Subcutaneous abdominal adipose tissue (tissue), 5 donors: ENCODE measurements around the gene CCDC50.

Experiments used
- H3K27ac ChIP-seq: one replicate; pipeline ENCODE4 v1.7.0; 2013; ENCODE audit warnings: low read depth, mild to moderate bottlenecking, inconsistent platforms, low read length, moderate library complexity
- H3K27me3 ChIP-seq, 5 donors: one replicate each; pipeline ENCODE4 v1.7.0; 2013; ENCODE audit warnings: low read length in 5 of 5, inconsistent platforms in 1 of 5; ENCODE audit not compliant: control insufficient read depth in 5 of 5, insufficient read depth in 4 of 5
- H3K36me3 ChIP-seq, 5 donors: one replicate each; pipeline ENCODE4 v1.7.0; 2013; ENCODE audit warnings: low read length in 5 of 5; ENCODE audit not compliant: control insufficient read depth in 5 of 5, insufficient read depth in 5 of 5
- H3K4me1 ChIP-seq, 5 donors: one replicate each; pipeline ENCODE4 v1.7.0; 2013; ENCODE audit warnings: low read length in 5 of 5, mild to moderate bottlenecking in 3 of 5, moderate library complexity in 1 of 5; ENCODE audit not compliant: control insufficient read depth in 5 of 5, insufficient read depth in 5 of 5
- H3K4me3 ChIP-seq, 5 donors: one replicate each; pipeline ENCODE4 v1.7.0; 2013; ENCODE audit warnings: low read length in 5 of 5, low read depth in 1 of 5
- H3K9ac ChIP-seq, 5 donors: one replicate each; pipeline ENCODE4 v1.7.0; 2013; ENCODE audit warnings: low read length in 5 of 5, mild to moderate bottlenecking in 4 of 5, moderate library complexity in 3 of 5
- H3K9me3 ChIP-seq, 5 donors: one replicate each; pipeline ENCODE4 v1.7.0; 2013; ENCODE audit warnings: low read length in 5 of 5; ENCODE audit not compliant: control insufficient read depth in 5 of 5
- donor health status: healthy.
- donor health status: healthy.
- donor health status: healthy.
- donor health status: healthy.
- donor health status: healthy.

The CCDC50 gene

GRCh38 chr3:191387441-191388077 lies 58.4 kb downstream of the CCDC50 start:
- H3K9me3 ChIP-seq = no peaks in the 10 kb centered on the region
- no peaks in the 10 kb centered on the region for H3K27me3 ChIP-seq
- no peak overlapping the region for H3K9ac ChIP-seq
- H3K27ac ChIP-seq = peak overlapping the region; percentile 38
- H3K4me3 ChIP-seq = no peak overlapping the region
- H3K36me3 ChIP-seq = peaks cover 23 to 46% (median 28%) of the 10 kb centered on the region in 5 donors
- H3K4me1 ChIP-seq = peaks cover 0 to 13% (median 6%) of the 10 kb centered on the region in 5 donors

- peaks cover 0 to 2% (median 0%) of the 10 kb centered on the region in 5 donors for H3K4me1 ChIP-seq
- no peaks in the 10 kb centered on the region for H3K9me3 ChIP-seq
- H3K36me3 ChIP-seq = peaks cover 22 to 41% (median 33%) of the 10 kb centered on the region in 5 donors
- no peaks in the 10 kb centered on the region for H3K27me3 ChIP-seq
- no peak overlapping the region for H3K4me3 ChIP-seq
- no peak overlapping the region for H3K9ac ChIP-seq
- peak overlapping the region; percentile 25 for H3K27ac ChIP-seq
Measured at GRCh38 chr3:191388823-191389222, 59.6 kb downstream of the CCDC50 start.

- Histone ChIP-seq H3K4me3 (no peak overlapping the region), H3K36me3 (peaks cover 19 to 49% (median 43%) of the 10 kb centered on the region in 5 donors), H3K4me1 (no peaks in the 10 kb centered on the region), H3K9ac (no peak overlapping the region), H3K27me3 (no peaks in the 10 kb centered on the region), H3K27ac (peak overlapping the region; percentile 32), H3K9me3 (no peaks in the 10 kb centered on the region)
Measured at GRCh38 chr3:191390580-191390979, 61.4 kb downstream of the CCDC50 start.

GRCh38 chr3:191391861-191392808 lies 62.9 kb downstream of the CCDC50 start:
- peaks cover 30 to 58% (median 52%) of the 10 kb centered on the region in 5 donors for H3K36me3 ChIP-seq
- no peak overlapping the region for H3K27ac ChIP-seq
- no peak overlapping the region for H3K4me3 ChIP-seq
- H3K27me3 ChIP-seq = no peaks in the 10 kb centered on the region
- H3K9ac ChIP-seq = no peak overlapping the region
- H3K9me3 ChIP-seq = no peaks in the 10 kb centered on the region
- no peaks in the 10 kb centered on the region for H3K4me1 ChIP-seq

GRCh38 chr3:191393146-191393545 lies 64.0 kb downstream of the CCDC50 start:
- Histone ChIP-seq H3K4me3 (no peak overlapping the region), H3K27ac (no peak overlapping the region), H3K36me3 (peaks cover 32 to 60% (median 58%) of the 10 kb centered on the region in 5 donors), H3K9ac (no peak overlapping the region), H3K27me3 (no peaks in the 10 kb centered on the region), H3K9me3 (no peaks in the 10 kb centered on the region), H3K4me1 (no peaks in the 10 kb centered on the region)

- H3K36me3 ChIP-seq = peaks cover 10 to 37% (median 27%) of the 10 kb centered on the region in 5 donors
- H3K9ac ChIP-seq = no peak overlapping the region
- H3K27ac ChIP-seq = no peak overlapping the region
- no peaks in the 10 kb centered on the region for H3K27me3 ChIP-seq
- H3K4me1 ChIP-seq = no peaks in the 10 kb centered on the region
- H3K9me3 ChIP-seq = no peaks in the 10 kb centered on the region
- H3K4me3 ChIP-seq = no peak overlapping the region
Measured at GRCh38 chr3:191397771-191398170, 68.6 kb downstream of the CCDC50 start.

- H3K27me3 ChIP-seq = no peaks in the 10 kb centered on the region
- H3K36me3 ChIP-seq = peaks cover 10 to 37% (median 25%) of the 10 kb centered on the region in 5 donors
- H3K27ac ChIP-seq = no peak overlapping the region
- no peaks in the 10 kb centered on the region for H3K9me3 ChIP-seq
- H3K4me1 ChIP-seq = no peaks in the 10 kb centered on the region
- no peak overlapping the region for H3K4me3 ChIP-seq
- no peak overlapping the region for H3K9ac ChIP-seq
Measured at GRCh38 chr3:191398607-191399006, 69.4 kb downstream of the CCDC50 start.

GRCh38 chr3:191399918-191400317 lies 70.7 kb downstream of the CCDC50 start:
- H3K9me3 ChIP-seq = no peaks in the 10 kb centered on the region
- peaks cover 7 to 31% (median 24%) of the 10 kb centered on the region in 5 donors for H3K36me3 ChIP-seq
- H3K9ac ChIP-seq = no peak overlapping the region
- no peaks in the 10 kb centered on the region for H3K4me1 ChIP-seq
- H3K4me3 ChIP-seq = no peak overlapping the region
- no peaks in the 10 kb centered on the region for H3K27me3 ChIP-seq
- H3K27ac ChIP-seq = no peak overlapping the region

- Histone ChIP-seq H3K4me3 (no peak overlapping the region), H3K36me3 (peaks cover 0 to 16% (median 12%) of the 10 kb centered on the region in 5 donors), H3K27me3 (no peaks in the 10 kb centered on the region), H3K4me1 (no peaks in the 10 kb centered on the region), H3K27ac (no peak overlapping the region), H3K9ac (no peak overlapping the region), H3K9me3 (no peaks in the 10 kb centered on the region)
Measured at GRCh38 chr3:191401775-191402357, 72.7 kb downstream of the CCDC50 start.
